GM15510 (cell line): ENCODE data around the gene PRAC1.

Experiments used
- POLR2A ChIP-seq: IDR thresholded peaks from 3 replicates; pipeline ENCODE4 v1.6.1; 2011; ENCODE audit warnings: borderline replicate concordance; ENCODE audit not compliant: insufficient read length; ENCODE audit errors: extremely low read depth

PRAC1 gene

DNA sequence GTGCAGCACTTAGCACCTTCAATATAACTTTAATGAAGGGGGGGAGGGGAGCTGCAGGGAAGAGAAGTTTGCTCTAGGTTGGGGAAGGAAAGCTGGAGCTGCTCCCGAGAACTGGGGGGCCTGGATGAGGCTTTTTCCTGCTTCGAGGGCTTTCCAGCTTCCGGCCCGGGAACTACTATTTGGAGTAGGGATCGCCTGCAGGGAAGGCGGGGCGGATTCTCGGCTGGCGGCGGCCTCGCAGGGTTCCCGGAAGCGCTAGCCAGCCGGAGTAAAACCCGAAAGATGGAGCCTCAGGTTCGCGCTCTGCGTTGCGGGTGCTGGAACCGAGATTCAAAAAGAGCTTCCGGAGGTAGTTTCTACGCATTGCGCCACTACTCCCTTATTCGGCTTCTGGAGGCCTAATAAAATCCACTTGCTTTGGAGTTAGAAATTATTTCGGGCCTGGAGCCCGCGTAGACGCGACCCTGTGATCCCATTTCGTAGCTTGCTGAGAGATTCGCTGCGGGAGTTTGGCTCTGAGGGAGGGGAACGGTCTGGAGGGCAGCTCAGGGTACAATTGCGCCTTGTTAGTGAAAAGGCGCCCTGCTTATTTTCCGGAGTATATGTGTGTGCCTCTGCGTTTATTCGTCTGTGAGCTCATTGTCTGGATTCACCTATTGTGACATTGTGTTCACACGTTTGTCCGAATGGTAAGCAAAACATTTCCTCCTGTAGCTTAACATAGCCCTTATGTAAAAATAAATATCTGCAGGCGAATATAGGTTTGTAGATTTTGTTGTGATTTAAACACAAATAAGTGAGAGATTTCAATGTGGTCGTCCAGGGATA is 1.3 kb upstream of the PRAC1 start:
- no peak for TF ChIP-seq POLR2A

GRCh38 chr17:48722915-48723422 is 651 bp upstream of the PRAC1 start, which contains the start of gene PRAC2:
PRAC2 (plus strand) TSS chr17:48723185; CDS start chr17:48724411, 1,226 bp downstream.
- no peak for TF ChIP-seq POLR2A

- TF ChIP-seq POLR2A: no peak
These were observed 1.3 kb downstream of the PRAC1 start for GRCh38 chr17:48721009-48721402.

- TF ChIP-seq POLR2A: no peak
These were observed 1.9 kb downstream of the PRAC1 start for GRCh38 chr17:48720266-48721008.

- TF ChIP-seq POLR2A: no peak
These were observed 2.6 kb downstream of the PRAC1 start for GRCh38 chr17:48719642-48720265.

DNA sequence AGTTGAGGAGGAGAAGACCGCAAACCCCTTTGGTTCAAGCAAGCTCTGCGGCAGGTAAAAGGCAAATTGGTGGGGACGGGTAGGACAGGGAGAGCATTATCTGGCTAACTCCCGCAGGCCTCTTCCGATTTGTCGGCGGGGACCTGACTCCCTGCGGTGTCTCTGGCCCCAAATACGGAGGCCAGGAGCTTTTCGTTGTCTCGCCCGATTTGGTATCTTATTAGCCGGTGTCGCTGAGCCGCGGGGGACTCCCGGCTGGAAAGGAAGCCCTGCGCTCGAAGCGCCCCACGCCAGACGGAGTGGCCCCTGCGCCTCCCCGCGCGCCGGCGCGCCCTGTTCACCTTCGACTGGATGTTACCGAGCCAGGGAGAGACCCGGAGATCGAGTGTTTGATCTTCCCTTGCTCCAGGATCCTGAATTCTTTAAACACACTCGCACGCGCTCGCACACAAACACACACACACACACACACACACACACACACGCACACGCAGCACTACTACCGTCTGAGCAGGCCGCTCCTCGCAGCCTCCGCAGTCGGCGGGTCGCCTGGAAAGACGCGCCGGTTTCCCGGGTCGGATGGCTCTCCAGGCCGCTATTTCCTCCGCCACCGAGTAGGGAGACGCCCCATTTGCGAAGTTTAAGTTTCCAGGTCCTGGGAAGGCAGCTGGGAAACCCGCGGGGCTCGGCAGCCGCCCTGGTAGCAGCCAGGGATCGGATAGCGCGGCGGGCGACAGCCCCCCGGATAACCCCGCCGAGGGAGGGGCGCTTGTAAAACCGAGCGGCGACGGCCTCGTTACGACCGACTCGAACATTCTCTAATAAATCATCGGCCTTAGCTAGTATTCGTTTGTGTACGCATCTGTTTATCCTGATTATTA is 3.3 kb downstream of the PRAC1 start:
- no peak for TF ChIP-seq POLR2A

DNA sequence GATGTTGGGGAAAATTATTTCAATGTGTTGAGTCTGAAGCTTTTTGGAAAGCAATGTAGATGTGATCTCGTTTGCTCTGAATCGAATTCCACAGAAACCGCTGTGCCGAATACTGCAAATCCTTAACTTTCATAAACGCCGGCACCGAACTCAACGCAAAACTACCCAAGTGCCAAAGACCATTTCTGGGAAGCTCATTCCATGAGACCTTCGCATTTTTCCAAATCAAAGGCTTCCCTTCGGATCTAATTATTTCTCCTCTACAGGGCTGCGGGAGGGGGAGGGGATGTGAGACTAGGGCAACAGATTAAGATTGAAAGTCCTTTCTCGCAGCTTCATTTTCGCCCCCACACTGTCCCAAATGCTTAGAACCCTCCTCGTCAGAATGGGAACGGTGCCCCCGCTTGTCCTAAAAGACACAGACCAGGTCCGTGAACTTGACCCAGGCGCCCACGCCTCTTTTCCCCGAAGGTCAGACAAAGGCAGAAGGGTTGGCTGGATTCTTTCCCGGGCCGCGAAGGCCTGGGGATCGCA is 4.0 kb downstream of the PRAC1 start:
- TF ChIP-seq POLR2A: no peak

DNA sequence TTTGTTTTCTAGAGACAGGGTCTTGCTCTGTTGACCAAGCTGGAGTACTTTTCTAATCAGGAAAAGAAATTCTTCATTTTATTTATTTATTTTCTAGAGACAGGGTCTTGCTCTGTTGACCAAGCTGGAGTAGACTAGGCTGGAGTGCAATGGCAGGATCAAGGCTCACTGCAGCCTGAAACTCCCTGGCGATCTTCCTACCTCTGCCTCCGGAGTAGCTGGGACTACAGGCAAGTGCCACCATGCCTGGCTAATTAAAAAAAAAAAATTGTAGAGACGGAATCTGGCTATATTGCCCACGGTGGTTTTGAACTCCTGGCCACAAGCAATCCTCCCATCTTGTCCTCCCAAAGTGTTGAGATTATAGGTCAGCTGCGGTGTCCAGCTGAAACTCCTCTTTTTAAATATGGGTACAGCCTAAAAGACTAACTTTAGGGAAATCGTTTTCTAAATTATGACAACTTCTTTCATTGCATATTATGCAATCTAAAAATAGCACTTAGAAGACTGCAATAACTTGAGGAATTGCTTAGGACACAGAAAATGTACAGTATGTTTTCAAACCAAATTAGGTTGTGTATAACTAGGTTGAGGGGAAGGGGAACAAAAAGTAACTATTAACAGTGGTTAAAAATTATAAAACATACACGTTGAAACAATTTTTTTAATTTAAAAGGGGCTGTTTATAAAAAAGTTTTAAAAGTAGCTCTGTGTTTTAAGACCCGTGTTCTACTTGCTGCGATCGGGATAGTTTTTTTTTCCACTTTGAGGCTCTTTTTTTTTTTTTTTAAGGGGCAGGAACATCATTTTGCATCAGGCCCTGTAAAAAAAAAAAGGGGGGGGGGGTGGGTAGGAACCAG is 4.7 kb downstream of the PRAC1 start:
- no peak for TF ChIP-seq POLR2A

- TF ChIP-seq POLR2A: no peak
These were observed 6.6 kb downstream of the PRAC1 start for GRCh38 chr17:48715496-48716399.

DNA sequence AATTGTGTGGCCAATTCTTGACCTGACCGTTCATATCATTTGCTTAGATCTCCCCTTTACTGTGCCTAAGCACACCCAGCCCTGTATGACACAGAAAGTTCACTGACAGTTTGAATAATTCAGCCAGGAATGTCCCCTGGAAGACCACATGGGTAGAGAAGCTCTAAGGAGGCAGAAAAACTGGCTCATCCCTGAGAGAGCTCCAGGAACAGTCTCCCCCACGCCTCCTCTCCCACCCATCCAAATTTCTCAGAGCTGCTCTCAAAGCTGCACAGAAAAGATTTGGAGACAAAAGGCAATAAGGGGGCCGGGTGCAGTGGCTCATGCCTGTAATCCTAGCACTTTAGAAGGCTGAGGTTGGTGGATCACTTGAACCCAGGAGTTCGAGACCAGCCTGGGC is 11.2 kb downstream of the PRAC1 start:
- TF ChIP-seq POLR2A: no peak

DNA sequence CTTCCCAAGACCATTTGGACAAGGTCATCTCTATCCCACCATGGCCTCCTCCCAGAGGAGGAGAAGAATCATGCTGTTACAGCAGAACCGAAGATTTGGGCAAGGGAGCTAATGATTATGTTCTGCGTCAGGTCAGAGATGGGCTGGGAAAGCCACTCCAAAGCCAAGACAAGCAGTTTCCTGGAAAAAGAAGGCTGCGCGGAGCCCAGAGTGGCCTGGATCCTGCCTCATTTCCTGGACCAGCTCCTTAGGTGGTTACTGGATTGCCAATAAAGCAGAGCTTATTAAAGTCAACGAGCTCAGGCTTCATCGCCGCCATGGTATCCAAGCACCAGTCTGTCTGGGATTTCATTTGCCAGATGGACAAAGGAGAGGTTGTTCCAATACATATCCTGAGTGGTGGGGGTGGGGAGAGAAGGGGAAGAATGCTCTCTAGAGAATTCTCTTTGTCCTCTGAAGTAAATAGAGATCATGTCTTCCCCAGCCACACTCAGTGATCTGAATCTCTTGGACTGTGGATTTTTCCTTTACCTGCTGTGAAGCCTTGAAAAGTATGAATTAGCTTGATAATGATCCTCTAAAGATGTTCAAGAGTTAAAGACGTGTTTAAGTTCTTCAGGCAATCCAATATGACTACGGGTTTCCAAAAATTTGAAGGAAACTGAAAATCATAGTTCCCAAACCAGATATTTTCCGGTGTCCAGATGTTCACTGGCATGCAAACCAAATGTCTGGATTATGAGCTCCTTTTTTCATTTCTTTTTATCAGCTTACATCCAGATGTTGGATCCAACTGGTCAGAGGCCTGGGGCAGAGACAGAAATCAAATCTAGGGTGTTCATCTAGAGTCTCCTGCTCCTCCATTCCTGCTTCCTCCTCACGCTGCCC is 17.7 kb downstream of the PRAC1 start:
- TF ChIP-seq POLR2A: no peak
